Pons (tissue), 1 donor: Measurements from ENCODE around the gene TAB3.
"Not testable (repeated sequence)": the region's sequence is repeated elsewhere in the genome, so short reads cannot be mapped to it uniquely, and the experiment has no call there.

Source experiments
- DNase-seq: peaks from one replicate; pipeline ENCODE4 v3.0.0-alpha.2; 2016; ENCODE audit warnings: low spot score

TAB3 gene

DNA sequence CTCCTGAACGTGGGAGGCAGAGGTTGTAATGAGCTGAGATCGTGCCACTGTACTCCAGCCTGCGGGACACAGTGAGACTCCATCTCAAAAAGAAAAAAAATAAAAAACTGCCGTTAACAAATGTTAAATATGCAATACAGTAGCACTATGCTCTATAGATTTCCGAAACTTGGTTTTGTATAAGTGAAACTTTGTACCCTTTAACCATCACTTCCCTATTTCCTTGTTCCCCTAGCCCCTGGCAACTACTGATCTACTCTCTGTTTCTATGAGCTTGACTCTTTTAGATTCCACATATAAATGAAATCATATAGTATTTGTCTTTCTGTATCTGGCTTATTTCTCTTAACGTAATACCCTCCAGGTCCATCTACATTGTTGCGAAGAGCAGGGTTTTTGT is 74.1 kb downstream of the TAB3 start:
- no peak for DNase-seq

- no peak for DNase-seq
These were observed 76.7 kb downstream of the TAB3 start for GRCh38 chrX:30812326-30812725.

DNA sequence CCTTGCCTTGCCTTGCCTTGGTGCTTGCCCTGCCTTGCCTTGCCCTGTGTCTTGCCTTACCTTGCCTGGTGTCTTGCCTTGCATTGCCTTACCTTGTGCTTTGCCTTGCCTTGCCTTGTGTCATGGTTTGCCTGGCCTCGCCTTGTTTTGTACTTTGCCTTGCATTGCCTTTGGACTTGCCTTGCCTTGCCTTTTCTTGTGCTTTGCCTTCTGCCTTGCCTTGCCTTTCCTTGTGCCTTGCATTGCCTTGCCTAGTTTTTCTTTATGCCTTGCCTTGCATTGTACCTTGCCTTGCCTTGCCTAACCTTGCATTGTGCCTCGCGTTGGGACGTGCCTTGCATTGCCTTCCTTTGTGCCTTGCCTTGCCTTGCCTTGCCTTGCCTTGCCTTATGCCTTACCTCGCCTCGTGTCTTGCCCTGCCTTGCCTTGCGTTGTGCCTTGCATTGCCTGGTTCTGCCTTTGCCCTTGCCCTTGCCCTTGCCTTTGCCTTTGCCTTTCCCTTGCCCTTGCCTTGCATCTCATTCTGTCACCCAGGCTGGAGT is 82.8 kb downstream of the TAB3 start:
- DNase-seq: no peak

- DNase-seq: no peak
These were observed 84.6 kb downstream of the TAB3 start for GRCh38 chrX:30804462-30804861.

DNA sequence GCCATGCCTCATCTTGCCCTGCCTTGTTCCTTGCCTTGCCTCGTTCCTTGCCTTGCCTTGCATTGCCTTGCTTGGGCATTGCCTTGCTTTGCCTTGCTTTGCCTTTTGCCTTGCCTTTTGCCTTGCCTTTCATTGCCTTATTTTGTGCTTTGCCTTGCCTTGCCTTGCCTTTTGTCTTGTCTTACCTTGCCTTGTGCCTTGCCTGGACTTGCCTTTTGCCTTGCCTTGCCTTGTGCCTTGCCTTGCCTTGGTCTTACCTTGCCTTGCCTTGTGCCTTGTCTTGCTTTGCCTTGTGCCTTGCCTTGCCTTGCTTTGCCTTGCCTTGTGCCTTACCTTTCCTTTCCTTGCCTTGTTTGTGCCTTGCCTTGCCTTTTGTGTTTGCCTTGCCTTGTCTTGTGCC is 88.2 kb downstream of the TAB3 start:
- DNase-seq: no peak

DNA sequence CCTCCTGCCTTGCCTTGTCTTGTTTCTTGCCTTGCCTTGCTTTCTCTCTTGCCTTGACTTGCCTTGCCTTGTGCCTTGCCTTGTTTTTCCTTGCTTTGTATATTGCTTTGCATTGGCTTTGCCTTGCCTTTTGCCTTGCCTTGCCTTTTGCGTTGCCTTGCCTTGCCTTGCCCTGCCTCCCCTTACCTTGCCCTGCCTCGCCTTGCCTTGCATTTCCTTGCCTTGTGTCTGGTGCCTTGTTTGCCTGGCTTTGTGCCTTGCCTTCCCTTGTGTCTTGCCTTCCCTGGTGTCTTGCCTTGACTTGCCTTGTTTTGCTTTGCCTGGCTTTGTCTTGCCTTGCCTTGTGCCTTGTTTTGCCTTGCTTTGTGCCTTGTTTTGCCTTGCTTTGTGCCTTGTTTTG is 89.7 kb downstream of the TAB3 start:
- no peak for DNase-seq

DNA sequence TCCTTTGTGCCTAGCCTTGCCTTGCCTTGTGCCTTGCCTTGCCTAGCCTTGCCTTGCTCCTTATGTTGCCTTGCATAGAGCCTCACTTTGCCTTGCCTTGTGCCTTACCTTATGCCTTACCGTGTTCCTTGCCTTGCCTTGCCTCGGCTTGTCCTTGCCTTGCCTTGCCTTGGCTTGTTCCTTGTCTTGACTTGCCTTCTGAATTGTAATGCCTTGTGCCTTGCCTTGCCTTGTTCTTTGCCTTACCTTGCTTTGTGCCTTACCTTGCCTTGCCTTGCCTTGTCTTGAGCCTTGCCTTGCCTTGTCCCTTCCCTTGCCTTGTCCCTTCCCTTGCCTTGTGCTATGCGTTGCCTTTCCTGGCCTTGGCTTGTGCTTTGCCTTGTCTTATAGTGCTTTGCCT is 90.2 kb downstream of the TAB3 start:
- DNase-seq: no peak

- DNase-seq: not testable (repeated sequence)
These were observed 91.8 kb downstream of the TAB3 start for GRCh38 chrX:30797301-30797700.

- no peak for DNase-seq
These were observed 92.8 kb downstream of the TAB3 start for GRCh38 chrX:30795981-30796958.

DNA sequence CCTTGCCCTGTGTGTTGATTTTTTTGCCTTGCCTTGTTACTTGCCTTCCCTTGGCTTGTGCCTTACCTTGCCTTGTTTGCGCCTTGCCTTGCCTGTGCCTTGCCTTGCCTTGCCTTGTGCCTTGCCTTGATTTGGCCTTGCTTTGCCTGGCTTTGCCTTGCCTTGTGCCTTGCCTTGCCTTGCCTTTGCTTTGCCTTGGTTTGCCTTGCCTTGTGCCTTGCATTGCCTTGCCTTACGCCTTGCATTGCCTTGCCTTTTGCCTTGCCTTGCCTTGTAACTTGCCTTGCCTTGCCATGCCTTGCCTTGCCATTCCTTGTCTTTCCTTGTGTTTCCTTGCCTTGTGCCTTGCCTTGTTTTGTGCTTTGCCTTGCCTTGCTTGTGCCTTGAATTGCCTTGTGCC is 94.6 kb downstream of the TAB3 start:
- no peak for DNase-seq

GRCh38 chrX:30793767-30794103 is 95.3 kb downstream of the TAB3 start:
- DNase-seq: no peak

DNA sequence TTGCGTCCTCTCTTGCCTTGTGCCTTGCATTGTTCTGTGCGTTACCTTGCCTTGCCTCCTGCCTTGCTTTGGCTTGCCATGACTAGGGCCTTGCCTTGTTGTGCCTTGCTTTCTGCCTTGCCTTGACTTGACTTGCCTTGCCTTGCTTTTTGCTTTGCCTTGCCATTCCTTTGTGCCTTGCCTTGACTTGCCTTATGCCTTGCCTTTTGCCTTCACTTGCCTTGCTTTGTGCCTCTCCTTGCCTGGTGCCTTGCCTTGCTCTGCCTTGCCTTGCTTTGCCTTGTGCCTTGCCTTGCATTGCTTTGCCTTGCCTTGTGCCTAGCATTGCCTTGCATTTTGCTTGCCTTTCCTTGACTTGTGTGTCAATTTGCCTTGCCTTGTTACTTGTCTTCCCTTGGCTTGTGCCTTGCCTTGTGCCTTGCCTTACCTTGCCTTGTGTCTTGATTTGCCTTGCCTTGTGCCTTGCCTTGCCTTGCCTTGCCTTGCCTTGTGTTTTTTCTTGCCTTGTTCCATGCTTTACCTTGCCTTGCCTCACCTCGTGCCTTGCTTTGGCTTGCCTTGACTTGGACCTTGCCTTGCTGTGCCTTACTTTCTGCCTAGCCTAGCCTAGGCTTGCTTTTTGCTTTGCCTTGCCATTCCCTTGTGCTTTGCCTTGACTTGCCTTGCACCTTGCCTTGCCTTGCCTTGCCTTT is 95.8 kb downstream of the TAB3 start:
- DNase-seq: no peak

- DNase-seq: no peak
These were observed 97.5 kb downstream of the TAB3 start for GRCh38 chrX:30791296-30792278.

DNA sequence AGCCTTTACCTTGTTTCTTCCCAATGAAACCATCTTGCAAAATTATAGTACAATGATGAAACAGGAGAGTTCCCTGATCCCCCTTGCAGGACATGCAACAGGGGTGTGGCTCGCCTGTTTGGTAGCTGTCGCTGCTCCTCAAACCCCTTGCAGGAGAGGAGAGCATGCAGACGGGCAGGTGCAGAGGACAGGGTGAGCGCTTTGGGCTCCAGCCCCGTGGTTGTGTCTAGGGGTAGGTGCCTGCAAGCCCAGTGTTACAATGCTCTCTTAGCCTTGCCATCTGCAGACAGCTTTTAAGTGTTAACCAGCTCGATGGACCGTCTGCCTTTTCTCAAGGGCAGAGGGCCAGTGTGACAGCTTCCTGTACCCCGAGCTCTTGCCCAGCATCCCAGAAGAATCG is 102.0 kb downstream of the TAB3 start:
- no peak for DNase-seq

GRCh38 chrX:30786374-30786773 is 102.7 kb downstream of the TAB3 start:
- no peak for DNase-seq

DNA sequence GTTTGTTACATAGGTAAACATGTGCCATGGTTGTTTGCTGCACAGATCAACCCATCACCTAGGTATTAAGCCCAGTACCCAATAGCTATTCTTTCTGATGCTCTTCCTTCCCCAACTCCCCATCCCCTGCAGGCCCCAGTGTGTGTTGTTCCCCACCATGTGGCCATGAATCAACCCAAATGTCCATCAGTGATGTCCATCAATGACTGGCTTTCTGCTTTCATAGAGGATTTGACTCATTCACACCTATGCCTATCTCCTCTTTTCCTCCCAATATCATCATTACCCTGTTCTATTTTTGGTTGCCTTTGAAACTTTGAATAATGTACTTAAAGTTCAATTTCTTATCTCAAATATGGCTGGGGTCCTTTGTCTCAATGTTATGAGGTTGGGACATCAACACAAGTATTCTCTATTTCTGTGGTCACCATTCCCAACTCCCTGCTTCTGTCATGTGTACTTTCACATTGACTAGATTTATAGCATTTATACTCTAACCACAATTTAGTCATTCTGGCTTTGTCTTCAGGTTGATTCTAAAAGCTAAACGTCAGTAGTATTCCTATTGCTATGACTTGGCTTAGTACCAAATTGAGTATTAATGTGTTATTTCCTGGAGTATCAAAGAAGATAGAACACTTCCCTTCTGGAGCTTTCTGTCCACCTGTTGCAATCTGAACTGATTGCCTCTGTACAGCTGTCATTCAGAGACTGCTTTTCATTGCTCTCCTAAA is 107.2 kb downstream of the TAB3 start:
- no peak for DNase-seq

GRCh38 chrX:30779453-30780030 is 109.5 kb downstream of the TAB3 start:
- DNase-seq: no peak

DNA sequence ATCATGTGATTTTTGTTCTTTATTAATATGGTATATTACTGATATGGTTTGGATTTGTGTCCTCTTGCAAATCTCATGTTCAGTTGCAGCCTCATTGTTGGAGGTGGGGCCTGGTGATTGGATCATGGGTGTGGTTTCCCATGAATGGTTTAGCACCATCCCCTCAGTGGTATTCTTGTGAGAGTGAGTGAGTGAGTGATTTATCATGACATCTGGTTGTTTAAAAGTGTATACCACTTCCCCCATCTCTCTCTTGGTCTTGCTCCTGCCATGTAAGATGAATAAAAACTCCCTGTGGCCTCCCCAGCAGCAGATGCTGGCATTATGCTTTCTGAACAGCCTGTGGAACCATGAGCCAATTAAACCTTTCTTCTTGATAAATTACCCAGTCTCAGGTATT is 111.5 kb downstream of the TAB3 start:
- DNase-seq: no peak
